Endothelial cell of umbilical vein (primary cell): ENCODE measurements around the gene ING1. TPM values are rescaled to one million over a fixed set of nuclear protein-coding genes. Genes with fewer than 3 reads are reported as not detected.

Source experiments
- BruUV-seq: library from RNA; stranded (reverse); fragments of 400-500 nt; replicated peaks from 2 replicates; lab custom pipeline; 2021; lab: Mats Ljungman, UMichigan
- CTCF ChIA-PET: fragments of 300-600, 350-600 bp; sonication (Branson Sonifier 250); formaldehyde crosslinking; loops from one replicate; lab custom pipeline; 2021; ENCODE audit warnings: antibody characterized with exemption, inconsistent platforms; lab: Charles Lee
- POLR2A ChIA-PET: fragments of 300-600, 350-600 bp; sonication (Branson Sonifier 250); formaldehyde crosslinking; loops from one replicate; lab custom pipeline; 2021; ENCODE audit warnings: antibody characterized with exemption, inconsistent platforms; lab: Charles Lee
- DNase-seq: peaks from one replicate; pipeline ENCODE4 v3.0.0-alpha.2; 2011; ENCODE audit warnings: low read depth, low spot score
- FAIRE-seq: peaks from 2 replicates; lab custom pipeline; 2011; peaks lifted over from hg19 to GRCh38; lab: Jason Lieb, UNC
- H2AFZ ChIP-seq: 2 replicates; pipeline ENCODE4 v1.6.0; 2012; ENCODE audit warnings: low read depth, low read length, control low read depth, inconsistent platforms
- H3K27ac ChIP-seq: 2 replicates; pipeline ENCODE4 v1.5.1; 2011; ENCODE audit warnings: low read depth, mild to moderate bottlenecking, control low read depth, low read length, moderate library complexity; ENCODE audit not compliant: insufficient read depth
- H3K27me3 ChIP-seq, 2 experiments: 2 replicates each; pipeline versions ENCODE4 v1.6.0 to v1.6.1; 2011; ENCODE audit warnings: low read length in 2 of 2, mixed read lengths in 1 of 2; ENCODE audit not compliant: control insufficient read depth in 2 of 2, insufficient read depth in 2 of 2
- H3K36me3 ChIP-seq, 2 experiments: 2 replicates in 1 of 2; 3 replicates in 1 of 2; pipeline ENCODE4 v1.5.1; 2011; ENCODE audit warnings: low read length in 2 of 2, mild to moderate bottlenecking in 1 of 2, moderate library complexity in 1 of 2; ENCODE audit not compliant: control insufficient read depth in 2 of 2, insufficient read depth in 2 of 2; ENCODE audit errors: extremely low read depth in 1 of 2
- H3K4me1 ChIP-seq: 3 replicates; pipeline ENCODE4 v1.5.1; 2011; ENCODE audit warnings: mild to moderate bottlenecking, low read length; ENCODE audit not compliant: control insufficient read depth, insufficient read depth; ENCODE audit errors: extremely low read depth
- H3K4me2 ChIP-seq: 2 replicates; pipeline ENCODE4 v1.6.1; 2011; ENCODE audit warnings: low read length, control low read depth, mixed read lengths; ENCODE audit not compliant: insufficient read depth
- H3K4me3 ChIP-seq, 3 experiments: fragments of 200-600 bp in 1 of 3; sonication (generic), shearing (Covaris generic) in 1 of 3; replicated peaks in 1 of 3; 2 replicates each; pipeline ENCODE4 v1.5.1; 2011 to 2016; ENCODE audit warnings: control low read depth in 3 of 3, low read length in 3 of 3, mild to moderate bottlenecking in 2 of 3, inconsistent platforms in 1 of 3, low read depth in 1 of 3, moderate library complexity in 1 of 3; ENCODE audit not compliant: insufficient read depth in 1 of 3
- H3K79me2 ChIP-seq: 2 replicates; pipeline ENCODE4 v1.6.0; 2012; ENCODE audit warnings: low read length, inconsistent platforms; ENCODE audit not compliant: control insufficient read depth, insufficient read depth
- H3K9ac ChIP-seq: replicated peaks from 2 replicates; pipeline ENCODE3; 2011; ENCODE audit warnings: low read length, control low read depth; ENCODE audit not compliant: insufficient read depth; ENCODE audit errors: extremely low read depth
- H3K9me1 ChIP-seq: replicated peaks from 3 replicates; pipeline ENCODE4 v1.6.0; 2011; ENCODE audit warnings: mild to moderate bottlenecking, low read length; ENCODE audit not compliant: control insufficient read depth, insufficient read depth; ENCODE audit errors: extremely low read depth
- H3K9me3 ChIP-seq: replicated peaks from 2 replicates; pipeline ENCODE4 v1.5.1; 2012; ENCODE audit warnings: low read length, inconsistent platforms; ENCODE audit not compliant: control insufficient read depth, insufficient read depth
- H4K20me1 ChIP-seq: replicated peaks from 2 replicates; pipeline ENCODE3; 2011; ENCODE audit warnings: mild to moderate bottlenecking, low read length; ENCODE audit not compliant: control insufficient read depth, insufficient read depth; ENCODE audit errors: extremely low read depth
- GATA2 ChIP-seq: IDR thresholded peaks from 2 replicates; pipeline ENCODE4 v1.7.0; 2011; ENCODE audit warnings: low read depth, mild to moderate bottlenecking, moderate library complexity, mixed read lengths, low read length; ENCODE audit not compliant: insufficient read length, insufficient read depth
- JUN ChIP-seq: IDR thresholded peaks from 2 replicates; pipeline ENCODE4 v1.6.1; 2011; ENCODE audit warnings: borderline replicate concordance, low read depth; ENCODE audit not compliant: insufficient read length, insufficient read depth
- MYC ChIP-seq: IDR thresholded peaks from one replicate; pipeline ENCODE4 v1.6.1; 2011; ENCODE audit warnings: mild to moderate bottlenecking, low read depth, low read length
- POLR2A ChIP-seq: IDR thresholded peaks from 2 replicates; pipeline ENCODE4 v1.6.1; 2012; ENCODE audit warnings: low read depth, mild to moderate bottlenecking, control low read depth, low read length
- POLR2AphosphoS5 ChIP-seq: IDR thresholded peaks from 2 replicates; pipeline ENCODE4 v1.6.1; 2012; ENCODE audit warnings: low read depth, mild to moderate bottlenecking, control low read depth, low read length, moderate library complexity; ENCODE audit not compliant: insufficient read depth
- dilution Hi-C: fragments of 300-500 bp; cut with MboI; formaldehyde crosslinking; loops from one replicate; pipeline ENCODE4 v1.15.0; 2019; ENCODE audit warnings: low sequenced_read_pairs; ENCODE audit not compliant: extremely low pct_ligation_motif_present
- intact Hi-C: fragments of 100-400 bp; cut with micrococcal nuclease; formaldehyde crosslinking; loops from one replicate; pipeline ENCODE4 v1.10.0; 2022
- polyA plus RNA-seq, 4 experiments: library from polyadenylated mRNA; depleted of rRNA in 3 of 4; stranded (reverse) in 3 of 4; unstranded in 1 of 4; fragments of >200 nt; gene quantifications; 2 replicates each; pipeline versions ENCODE4 v1.2.1 to v1.2.3, GENCODE V29; 2011 to 2012; ENCODE audit warnings: missing spikeins in 1 of 4
- total RNA-seq: library from RNA; stranded (reverse); gene quantifications from 2 replicates; pipeline ENCODE4 v1.2.3, GENCODE V29; 2021
- TF ChIP-seq, protein P1 (sequence below), 2 donors: IDR thresholded peaks; 1 replicate in 1 of 2; 2 replicates in 1 of 2; pipeline ENCODE4 v1.5.1; 2011; ENCODE audit warnings: low read length in 2 of 2, mild to moderate bottlenecking in 2 of 2, moderate library complexity in 2 of 2, control low read depth in 1 of 2, inconsistent platforms in 1 of 2, low read depth in 1 of 2; ENCODE audit not compliant: insufficient read depth in 1 of 2; ENCODE audit errors: extremely low read depth in 1 of 2
- TF ChIP-seq, protein P2 (sequence below): IDR thresholded peaks from 2 replicates; pipeline ENCODE4 v1.6.1; 2011; ENCODE audit not compliant: insufficient read depth, insufficient read length

The ING1 gene
- total and polyA plus RNA-seq, 2 donors (not counting 3 experiments of a cell fraction or from before 2014, with no cell fraction given): 10.4 to 10.9 TPM

DNA sequence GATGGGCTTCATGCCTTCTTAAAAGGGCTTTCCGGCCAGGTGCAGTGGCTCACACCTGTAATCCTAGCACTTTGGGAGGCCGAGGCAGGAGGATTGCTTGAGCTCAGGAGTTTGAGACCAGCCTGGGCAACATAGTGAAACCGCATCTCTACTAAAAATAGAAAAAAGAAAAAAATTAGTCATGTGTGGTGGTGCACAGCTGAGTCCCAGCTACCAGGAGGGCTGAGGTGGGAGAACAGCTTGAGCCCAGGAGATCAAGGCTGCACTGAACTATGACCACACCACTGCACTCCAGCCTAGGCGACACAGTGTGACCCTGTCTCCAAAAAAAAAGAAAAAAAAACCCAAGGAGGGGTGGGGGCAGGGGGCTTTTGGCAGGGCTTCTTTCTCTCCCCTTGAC is 14.8 kb upstream of the ING1 start:
- TF ChIP-seq MYC: no peak
- TF ChIP-seq, protein P1, sequence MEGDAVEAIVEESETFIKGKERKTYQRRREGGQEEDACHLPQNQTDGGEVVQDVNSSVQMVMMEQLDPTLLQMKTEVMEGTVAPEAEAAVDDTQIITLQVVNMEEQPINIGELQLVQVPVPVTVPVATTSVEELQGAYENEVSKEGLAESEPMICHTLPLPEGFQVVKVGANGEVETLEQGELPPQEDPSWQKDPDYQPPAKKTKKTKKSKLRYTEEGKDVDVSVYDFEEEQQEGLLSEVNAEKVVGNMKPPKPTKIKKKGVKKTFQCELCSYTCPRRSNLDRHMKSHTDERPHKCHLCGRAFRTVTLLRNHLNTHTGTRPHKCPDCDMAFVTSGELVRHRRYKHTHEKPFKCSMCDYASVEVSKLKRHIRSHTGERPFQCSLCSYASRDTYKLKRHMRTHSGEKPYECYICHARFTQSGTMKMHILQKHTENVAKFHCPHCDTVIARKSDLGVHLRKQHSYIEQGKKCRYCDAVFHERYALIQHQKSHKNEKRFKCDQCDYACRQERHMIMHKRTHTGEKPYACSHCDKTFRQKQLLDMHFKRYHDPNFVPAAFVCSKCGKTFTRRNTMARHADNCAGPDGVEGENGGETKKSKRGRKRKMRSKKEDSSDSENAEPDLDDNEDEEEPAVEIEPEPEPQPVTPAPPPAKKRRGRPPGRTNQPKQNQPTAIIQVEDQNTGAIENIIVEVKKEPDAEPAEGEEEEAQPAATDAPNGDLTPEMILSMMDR (IDR thresholded peaks at IDR 0.05; ENCODE audit: extremely low read depth in 1 of 2, insufficient read depth in 1 of 2, low read depth in 1 of 2, low read length in 2 of 2): no peak
- no peak for TF ChIP-seq JUN
- no peak for TF ChIP-seq POLR2AphosphoS5
- no peak for TF ChIP-seq POLR2A
- TF ChIP-seq, protein P2, sequence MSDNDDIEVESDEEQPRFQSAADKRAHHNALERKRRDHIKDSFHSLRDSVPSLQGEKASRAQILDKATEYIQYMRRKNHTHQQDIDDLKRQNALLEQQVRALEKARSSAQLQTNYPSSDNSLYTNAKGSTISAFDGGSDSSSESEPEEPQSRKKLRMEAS: no peak
- TF ChIP-seq GATA2: no peak
- dilution Hi-C loops: no loop called here
- Histone ChIP-seq H3K4me2 (no peak overlapping the region), H3K27ac (no peak overlapping the region), H2AFZ (no peak overlapping the region), H3K27me3 (no peaks in the 10 kb centered on the region), H3K4me1 (no peaks in the 10 kb centered on the region), H3K4me3 (no peak overlapping the region), H4K20me1 (no peaks in the 10 kb centered on the region), H3K9me1 (no peaks in the 10 kb centered on the region), H3K79me2 (peaks cover 5% of the 10 kb centered on the region), H3K36me3 (peaks cover 0 to 8% of the 10 kb centered on the region in 2 experiments), H3K9ac (no peak overlapping the region), H3K9me3 (no peaks in the 10 kb centered on the region)
- ChIA-PET CTCF (no interaction called here), POLR2A (no interaction called here)
- BruUV-seq: no TSS peak
- FAIRE-seq: no peak
- intact Hi-C loops: no loop called here
- DNase-seq: no peak
